Nephron (organoid): ENCODE measurements around the gene HSPA1A.
A peak's percentile ranks its signal among the peaks of the same experiment; 100 is the strongest.

ENCODE experiments used
- H3K27ac Mint-ChIP-seq, 3 experiments: 2 replicates each; pipeline ENCODE4 v1.8.0; 2020; ENCODE audit warnings: mixed read lengths in 3 of 3, mild to moderate bottlenecking in 2 of 3, moderate library complexity in 1 of 3
- H3K27me3 Mint-ChIP-seq: 2 replicates; pipeline ENCODE4 v1.8.0; 2021; ENCODE audit warnings: low read depth, mild to moderate bottlenecking, moderate library complexity, mixed read lengths
- H3K36me3 Mint-ChIP-seq: 2 replicates; pipeline ENCODE4 v1.8.0; 2020; ENCODE audit warnings: low read depth, mixed read lengths
- H3K4me1 Mint-ChIP-seq: 2 replicates; pipeline ENCODE4 v1.8.0; 2020; ENCODE audit warnings: mixed read lengths
- H3K4me3 Mint-ChIP-seq, 3 experiments: 2 replicates each; pipeline ENCODE4 v1.8.0; 2020; ENCODE audit warnings: mild to moderate bottlenecking in 3 of 3, mixed read lengths in 3 of 3, moderate library complexity in 2 of 3
- H3K9me3 Mint-ChIP-seq: 2 replicates; pipeline ENCODE4 v1.8.0; 2020; ENCODE audit warnings: mixed read lengths
- CTCF ChIP-seq, 3 experiments: fragments of 200-600 bp; sonication (generic); IDR thresholded peaks; one replicate each; pipeline ENCODE4 v1.5.0; 2021; ENCODE audit warnings: antibody characterized with exemption in 3 of 3; ENCODE audit not compliant: unreplicated experiment in 3 of 3

Gene HSPA1A

GRCh38 chr6:31826793-31827285, 11.5 kb downstream of the HSPA1A start:
- Mint-ChIP-seq H3K4me1 (peaks cover 51% of the 10 kb centered on the region), H3K36me3 (peaks cover 4% of the 10 kb centered on the region), H3K4me3 (peak overlapping the region; percentile 82 to 87 (median 83)), H3K9me3 (no peaks in the 10 kb centered on the region), H3K27me3 (no peaks in the 10 kb centered on the region), H3K27ac (peak overlapping the region; percentile 99 to 100 (median 100))
- TF ChIP-seq CTCF (IDR thresholded peaks at IDR 0.05; ENCODE audit: unreplicated experiment in 3 of 3): no peak

GRCh38 chr6:31827286-31828079, 12.1 kb downstream of the HSPA1A start, which contains the start of gene HSPA1B:
Gene HSPA1B, plus strand, starts transcription at chr6:31827738. Its CDS starts 213 bp downstream, at chr6:31827951.
- Mint-ChIP-seq H3K4me1 (peaks cover 46% of the 10 kb centered on the region), H3K9me3 (no peaks in the 10 kb centered on the region), H3K4me3 (peak within 1 kb of the TSS; percentile 82 to 87 (median 83)), H3K27me3 (no peaks in the 10 kb centered on the region), H3K27ac (peak within 1 kb of the TSS; percentile 99 to 100 (median 100)), H3K36me3 (peaks cover 4% of the 10 kb centered on the region)
- no peak for TF ChIP-seq CTCF (IDR thresholded peaks at IDR 0.05; ENCODE audit: unreplicated experiment in 3 of 3)

GRCh38 chr6:31829633-31830283, 14.4 kb downstream of the HSPA1A start:
- peak; percentile 42 to 69 (median 53) for TF ChIP-seq CTCF (IDR thresholded peaks at IDR 0.05; ENCODE audit: unreplicated experiment in 3 of 3)
- H3K36me3 Mint-ChIP-seq: peaks cover 6% of the 10 kb centered on the region
- no peaks in the 10 kb centered on the region for H3K9me3 Mint-ChIP-seq
- peak overlapping the region; percentile 85 to 94 (median 92) for H3K27ac Mint-ChIP-seq
- no peaks in the 10 kb centered on the region for H3K27me3 Mint-ChIP-seq
- H3K4me1 Mint-ChIP-seq: peaks cover 41% of the 10 kb centered on the region
- peak overlapping the region; percentile 93 to 97 (median 97) for H3K4me3 Mint-ChIP-seq

- H3K27ac Mint-ChIP-seq: peak overlapping the region; percentile 85 to 94 (median 92)
- H3K36me3 Mint-ChIP-seq: peaks cover 12% of the 10 kb centered on the region
- no peaks in the 10 kb centered on the region for H3K27me3 Mint-ChIP-seq
- no peaks in the 10 kb centered on the region for H3K9me3 Mint-ChIP-seq
- peak overlapping the region; percentile 93 to 97 (median 97) for H3K4me3 Mint-ChIP-seq
- peaks cover 36% of the 10 kb centered on the region for H3K4me1 Mint-ChIP-seq
- no peak for TF ChIP-seq CTCF (IDR thresholded peaks at IDR 0.05; ENCODE audit: unreplicated experiment in 3 of 3)
These were observed 15.6 kb downstream of the HSPA1A start for GRCh38 chr6:31830886-31831335.

- TF ChIP-seq CTCF (IDR thresholded peaks at IDR 0.05; ENCODE audit: unreplicated experiment in 3 of 3): no peak
- peak overlapping the region; percentile 93 to 97 (median 97) for H3K4me3 Mint-ChIP-seq
- no peaks in the 10 kb centered on the region for H3K27me3 Mint-ChIP-seq
- no peaks in the 10 kb centered on the region for H3K9me3 Mint-ChIP-seq
- H3K36me3 Mint-ChIP-seq: peaks cover 19% of the 10 kb centered on the region
- H3K4me1 Mint-ChIP-seq: peaks cover 41% of the 10 kb centered on the region
- H3K27ac Mint-ChIP-seq: peak overlapping the region; percentile 85 to 94 (median 92)
These were observed 16.2 kb downstream of the HSPA1A start for GRCh38 chr6:31831350-31832215.
